ENCODE data around the gene DACH1.

DNA sequence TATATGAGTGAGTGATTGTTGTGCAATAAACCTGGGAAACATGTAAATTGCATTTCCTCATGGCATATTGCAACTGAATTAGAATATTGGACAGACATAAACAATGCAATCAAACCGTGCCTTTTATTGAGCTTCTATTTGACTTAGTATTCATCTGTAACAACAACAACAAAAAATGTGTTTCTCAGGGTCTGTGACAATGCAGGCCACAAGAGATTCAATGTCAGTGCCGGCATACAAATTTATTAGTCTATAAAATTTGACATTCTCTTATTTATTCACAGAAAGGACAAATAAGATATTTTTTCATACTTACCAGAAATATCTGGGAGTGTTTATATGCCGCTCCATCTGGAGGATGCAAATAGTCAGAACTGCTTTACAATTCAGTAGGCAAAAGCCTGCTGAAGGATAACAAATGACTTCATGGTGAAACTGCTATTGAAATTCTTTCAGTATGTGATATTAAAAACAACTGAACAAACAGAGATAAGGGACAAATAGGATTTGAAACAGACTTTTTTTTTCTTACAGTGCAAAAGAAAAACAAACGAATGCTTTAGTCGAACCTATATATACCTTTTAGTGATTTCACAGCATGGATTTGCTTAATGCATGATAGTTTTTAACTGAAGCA, 77.2 kb downstream of the DACH1 start:
- TF ChIP-seq POLR2AphosphoS5 (IDR thresholded peaks at IDR 0.05; ENCODE audit: borderline replicate concordance, low read depth, low read length) (no peak), EZH2 (IDR thresholded peaks at IDR 0.05) (no peak)
